Measurements from ENCODE around the gene TPK1.

The TPK1 gene

GRCh38 chr7:144529269-144529926 lies 306.5 kb downstream of the TPK1 start:
- DNase-seq (ENCODE audit: low read depth in 2 of 2), result no peak

- no peak for DNase-seq (ENCODE audit: low read depth in 2 of 2)
Observed at GRCh38 chr7:144528536-144529045, 307.3 kb downstream of the TPK1 start.

DNA sequence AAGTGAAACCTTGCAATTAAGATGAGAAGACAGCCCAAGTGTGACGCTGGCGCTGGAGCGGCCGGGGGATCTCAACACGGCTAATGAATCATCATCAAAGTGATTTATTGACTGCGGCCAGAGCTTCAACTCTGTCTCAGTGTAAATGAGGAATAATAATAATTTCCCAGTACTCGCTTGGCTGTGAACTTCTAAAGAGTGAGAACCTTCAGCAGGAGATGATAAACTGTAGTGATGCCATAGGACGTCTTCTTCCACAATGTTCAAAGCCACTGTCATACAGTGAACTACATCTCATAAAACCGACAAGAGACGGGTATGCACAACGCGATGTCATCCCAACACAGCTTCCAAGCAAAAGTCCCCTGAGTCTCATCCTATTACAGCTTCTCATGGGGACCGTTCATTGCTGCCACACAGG lies 308.8 kb downstream of the TPK1 start:
- DNase-seq (ENCODE audit: low read depth in 2 of 2), result no peak

DNA sequence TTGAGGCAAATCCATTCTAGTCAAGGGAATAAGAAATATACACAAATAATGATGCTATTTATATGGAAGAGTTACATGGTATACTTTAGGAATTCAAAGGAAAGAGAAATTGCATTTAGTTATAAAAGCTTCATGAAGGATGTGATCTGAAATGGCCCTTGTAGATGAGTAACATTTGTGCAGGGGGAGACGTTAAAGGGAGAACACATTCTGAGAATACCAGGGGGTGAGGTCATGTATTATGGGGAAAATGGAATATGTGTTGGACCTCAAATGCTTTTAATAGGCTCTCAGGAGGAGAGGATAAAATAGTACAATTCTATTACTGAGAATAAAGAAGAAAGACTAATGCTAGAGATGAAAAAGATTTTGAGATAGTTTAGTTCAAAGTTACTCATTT lies 309.9 kb downstream of the TPK1 start:
- no peak for DNase-seq (ENCODE audit: low read depth in 2 of 2)

GRCh38 chr7:144524271-144524670 lies 311.6 kb downstream of the TPK1 start:
- no peak for DNase-seq (ENCODE audit: low read depth in 2 of 2)

DNA sequence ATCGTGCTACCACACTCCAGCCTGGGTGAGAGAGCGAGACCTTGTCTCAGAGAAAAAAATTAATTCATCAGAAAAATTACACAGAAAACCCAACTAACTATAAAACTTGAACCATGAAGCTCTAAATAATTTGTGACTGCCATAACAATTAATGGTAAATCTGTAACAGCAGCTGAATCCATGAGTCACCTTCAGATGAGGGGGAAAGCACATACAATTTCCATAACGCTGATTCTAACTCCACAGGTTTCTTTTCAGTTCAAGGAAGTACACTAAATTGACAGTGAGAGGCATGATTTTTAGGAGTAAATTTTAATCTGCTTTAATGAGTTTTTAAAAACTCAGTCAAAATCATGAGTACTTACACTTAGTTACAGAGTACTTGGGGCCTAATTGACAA lies 312.2 kb downstream of the TPK1 start:
- DNase-seq (ENCODE audit: low read depth in 2 of 2), result no peak

DNA sequence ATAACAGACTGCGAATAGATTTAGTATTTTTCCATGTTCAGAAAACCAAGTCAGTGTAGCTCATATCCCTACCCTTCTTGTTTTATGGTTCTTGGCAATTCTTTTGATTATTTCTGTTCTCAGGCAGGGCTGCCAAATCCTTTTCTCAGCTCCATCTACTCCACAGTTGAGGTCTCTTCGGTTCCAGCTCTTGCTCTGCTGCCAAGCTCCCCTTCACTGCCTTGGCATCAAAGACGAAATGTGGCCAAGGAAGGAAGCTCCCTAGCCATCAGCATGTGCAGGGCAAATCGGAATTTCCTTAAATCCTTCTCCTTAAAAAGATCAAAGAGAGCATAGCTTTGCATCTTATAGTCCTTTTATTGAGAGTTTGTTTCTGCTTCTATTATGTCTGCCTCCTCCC lies 315.9 kb downstream of the TPK1 start:
- no peak for DNase-seq (ENCODE audit: low read depth in 2 of 2)

DNA sequence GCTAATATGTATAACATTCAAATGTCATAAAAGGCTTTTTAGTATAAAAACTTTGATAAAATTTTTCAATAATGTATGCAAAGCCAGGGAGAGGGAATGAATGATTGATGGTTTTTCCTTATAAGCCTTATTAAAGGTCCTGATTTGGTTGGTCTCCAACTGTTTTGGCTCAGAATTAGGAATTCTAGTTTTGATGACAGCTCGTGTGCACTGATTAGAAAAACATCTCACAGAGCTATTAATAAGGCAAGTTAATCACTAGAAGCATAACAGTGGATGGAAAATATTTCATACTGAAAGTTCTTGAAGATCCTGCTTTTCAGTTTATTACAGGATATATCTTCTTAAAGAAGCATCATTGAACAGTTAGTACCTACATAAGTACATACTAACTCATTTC lies 317.5 kb downstream of the TPK1 start:
- DNase-seq (ENCODE audit: low read depth in 2 of 2), result no peak

DNA sequence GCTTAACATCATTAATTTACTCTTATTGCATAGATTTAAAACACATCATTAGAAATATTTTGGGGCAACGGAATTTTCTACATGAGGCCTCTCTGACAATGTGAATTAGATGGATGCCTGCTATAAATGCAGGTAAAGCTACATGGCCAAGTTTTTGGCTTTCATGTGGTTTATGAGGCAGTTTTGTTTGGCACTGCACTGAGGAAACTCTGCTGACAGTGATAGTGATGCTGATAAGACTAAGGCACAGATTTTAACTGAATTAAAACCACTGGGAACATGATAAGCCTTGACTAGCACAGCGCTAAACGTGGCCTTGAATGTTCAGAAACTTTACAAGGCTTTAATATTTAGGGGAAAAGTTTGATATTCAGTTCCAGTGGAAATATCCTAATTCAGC lies 318.1 kb downstream of the TPK1 start:
- DNase-seq (ENCODE audit: low read depth in 2 of 2), result no peak

- DNase-seq (ENCODE audit: low read depth in 2 of 2), result no peak
Observed at GRCh38 chr7:144516729-144517525, 318.9 kb downstream of the TPK1 start.

DNA sequence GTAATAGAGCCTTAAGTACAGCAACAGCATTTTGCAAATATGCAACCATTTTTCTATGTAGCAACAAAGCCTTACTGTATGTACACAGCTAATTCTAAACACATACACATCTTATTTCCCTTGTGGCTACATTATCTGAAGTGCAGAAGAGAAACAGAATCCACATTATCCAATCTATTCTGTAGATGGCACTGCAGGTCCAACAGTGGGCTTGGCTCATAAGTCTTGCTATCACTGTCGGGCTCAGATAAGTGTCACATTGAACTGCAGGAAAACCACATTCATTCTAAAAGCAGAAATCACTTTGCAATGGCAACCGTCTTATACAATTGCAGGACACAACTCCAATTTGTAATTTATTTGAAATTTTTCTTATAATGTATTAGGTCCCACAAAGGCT lies 322.5 kb downstream of the TPK1 start:
- no peak for DNase-seq (ENCODE audit: low read depth in 2 of 2)

DNA sequence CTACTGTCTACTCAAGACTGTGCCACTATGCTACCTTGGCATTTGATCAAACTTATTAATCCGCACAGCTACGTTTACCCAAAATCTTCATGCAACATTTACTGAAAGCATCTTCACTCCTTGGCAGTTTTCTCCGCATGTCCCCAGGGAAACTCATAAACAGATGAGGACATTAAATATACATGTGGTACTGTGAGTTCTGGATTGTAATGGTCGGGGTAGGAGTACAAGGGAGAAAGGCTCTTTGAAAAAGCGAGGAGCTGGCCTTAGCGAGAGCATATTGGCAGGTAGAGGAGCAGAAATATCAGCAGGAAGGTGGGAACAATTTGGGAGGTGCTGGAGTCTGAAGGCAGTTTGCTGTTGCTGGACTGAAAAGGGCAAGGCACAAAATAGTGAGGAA lies 325.2 kb downstream of the TPK1 start:
- DNase-seq (ENCODE audit: low read depth in 2 of 2), result no peak

- no peak for DNase-seq (ENCODE audit: low read depth in 2 of 2)
Observed at GRCh38 chr7:144508702-144509101, 327.2 kb downstream of the TPK1 start.

GRCh38 chr7:144503215-144503614 lies 332.6 kb downstream of the TPK1 start:
- no peak for DNase-seq (ENCODE audit: low read depth in 2 of 2)

DNA sequence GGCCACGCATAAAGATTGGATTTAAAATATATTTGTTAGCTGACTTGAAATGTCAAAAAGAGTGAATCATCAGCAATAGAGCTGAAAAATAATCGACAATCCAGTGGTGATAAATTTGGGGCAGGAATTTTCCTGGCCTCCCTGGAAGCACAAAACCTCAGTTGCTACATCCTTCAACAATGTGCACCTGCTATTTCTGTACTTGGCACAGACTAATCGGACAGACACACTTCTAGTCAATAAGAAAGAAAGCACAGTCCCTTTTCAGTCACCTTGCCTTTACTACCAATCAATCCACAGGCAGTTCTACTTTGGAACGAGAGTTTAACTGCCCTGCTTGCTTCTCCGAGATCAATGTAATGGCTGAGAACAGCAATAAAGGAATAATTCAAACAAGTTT lies 335.6 kb downstream of the TPK1 start:
- DNase-seq (ENCODE audit: low read depth in 2 of 2), result no peak

GRCh38 chr7:144497282-144497681 lies 338.6 kb downstream of the TPK1 start:
- no peak for DNase-seq (ENCODE audit: low read depth in 2 of 2)

DNA sequence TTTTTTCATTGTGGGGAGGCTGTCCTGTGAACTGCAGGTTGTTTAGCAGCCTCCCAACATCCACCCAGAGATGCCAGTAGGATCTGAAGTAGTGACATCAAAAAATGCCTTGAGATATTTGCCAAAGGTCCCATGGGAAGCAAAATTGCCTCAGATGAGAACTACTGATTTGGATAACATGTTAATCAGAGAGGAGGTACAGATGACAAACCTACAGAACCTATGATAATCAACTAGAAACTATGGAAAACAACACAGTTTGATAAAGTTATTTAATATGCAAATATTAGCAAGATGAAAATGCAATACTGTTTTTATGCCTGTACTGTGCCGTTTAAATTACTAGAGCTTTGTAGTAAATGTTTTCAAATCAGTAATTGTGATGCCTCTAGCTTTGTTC lies 341.5 kb downstream of the TPK1 start:
- DNase-seq (ENCODE audit: low read depth in 2 of 2), result no peak

DNA sequence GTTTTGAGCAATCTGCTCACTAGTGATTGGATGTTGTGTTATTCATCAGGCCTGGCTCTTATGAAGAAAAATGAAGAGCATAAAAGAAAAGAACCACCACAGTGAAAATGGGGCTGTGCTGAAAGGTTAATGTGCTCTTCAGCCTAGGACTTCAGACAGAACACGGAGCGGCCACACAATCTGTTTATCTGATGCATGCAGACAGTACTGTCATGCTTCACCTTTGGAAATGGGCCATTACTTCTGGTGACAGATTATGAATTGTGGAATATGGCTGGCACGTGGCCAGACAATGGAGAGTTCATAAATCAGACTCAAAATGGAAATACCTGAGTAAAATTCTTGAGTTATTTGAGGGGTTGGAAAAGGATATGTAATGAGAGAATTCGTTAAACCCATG lies 346.3 kb downstream of the TPK1 start:
- DNase-seq (ENCODE audit: low read depth in 2 of 2), result no peak

GRCh38 chr7:144488977-144489376 lies 346.9 kb downstream of the TPK1 start:
- no peak for DNase-seq (ENCODE audit: low read depth in 2 of 2)

DNA sequence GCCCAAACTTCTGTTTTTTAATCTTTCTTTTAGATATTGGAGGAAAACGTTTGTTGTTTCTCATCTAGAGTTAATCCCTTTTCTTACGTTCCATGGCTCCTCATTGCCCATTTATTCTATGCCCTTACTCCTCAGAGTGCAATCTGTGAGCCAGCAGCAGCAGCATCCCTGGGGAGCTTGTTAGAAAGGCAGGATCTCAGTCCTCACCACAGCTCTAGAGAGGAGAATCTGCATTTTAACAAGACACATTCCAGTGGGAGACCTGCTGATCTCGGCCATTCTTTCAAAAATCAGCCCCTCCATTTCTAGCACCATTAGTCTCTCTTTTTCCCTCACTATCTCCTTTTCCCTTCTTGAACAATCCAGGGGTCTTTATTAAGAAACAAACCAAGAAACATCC lies 348.0 kb downstream of the TPK1 start:
- no peak for DNase-seq (ENCODE audit: low read depth in 2 of 2)

GRCh38 chr7:144484445-144484844 lies 351.4 kb downstream of the TPK1 start:
- no peak for DNase-seq (ENCODE audit: low read depth in 2 of 2)

DNA sequence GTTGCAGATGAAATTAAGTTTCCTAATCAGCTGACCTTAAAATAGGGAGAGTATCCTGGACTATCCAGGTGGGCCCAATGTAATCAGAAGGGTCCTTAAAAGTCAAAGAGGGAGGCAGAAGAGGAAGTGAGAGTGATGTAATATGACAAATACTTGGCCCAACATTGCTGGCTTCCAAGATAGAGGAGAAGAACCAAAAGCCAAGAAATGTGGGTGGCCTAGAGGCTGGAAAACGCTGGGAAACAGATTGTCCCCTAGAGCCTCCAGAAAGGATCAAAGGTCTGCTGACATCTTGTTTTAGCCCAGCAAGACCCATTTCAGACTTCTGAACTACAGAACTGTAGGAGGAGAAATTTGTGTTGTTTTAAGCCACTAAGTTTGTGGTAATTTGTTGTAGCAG lies 352.7 kb downstream of the TPK1 start:
- DNase-seq (ENCODE audit: low read depth in 2 of 2), result no peak

DNA sequence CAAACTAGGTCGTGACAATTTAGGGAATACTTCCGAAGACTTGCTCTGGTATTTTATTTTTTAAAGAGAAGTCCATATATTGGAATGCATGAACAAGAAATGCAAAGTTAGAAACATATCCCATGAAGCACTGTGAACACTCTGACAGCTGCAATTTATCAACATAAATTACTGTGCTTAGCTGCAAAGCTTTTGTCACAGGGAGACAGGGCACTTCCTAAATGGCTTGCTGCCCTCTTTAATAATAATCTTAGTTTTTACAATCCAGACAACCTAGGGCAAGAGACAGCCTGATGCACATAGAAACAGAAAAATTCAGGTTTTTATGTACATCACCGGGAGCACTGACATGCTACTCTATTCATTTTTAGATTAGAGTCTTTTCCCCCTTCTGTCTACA lies 354.0 kb downstream of the TPK1 start:
- DNase-seq (ENCODE audit: low read depth in 2 of 2), result no peak
